Embryonic facial prominence (tissue), 1 donor: ENCODE data around the gene SOCS3.

Experiments
- DNase-seq: peaks from one replicate; pipeline ENCODE4 v3.0.0-alpha.2; 2016; ENCODE audit errors: extremely low spot score

The SOCS3 gene, protein sequence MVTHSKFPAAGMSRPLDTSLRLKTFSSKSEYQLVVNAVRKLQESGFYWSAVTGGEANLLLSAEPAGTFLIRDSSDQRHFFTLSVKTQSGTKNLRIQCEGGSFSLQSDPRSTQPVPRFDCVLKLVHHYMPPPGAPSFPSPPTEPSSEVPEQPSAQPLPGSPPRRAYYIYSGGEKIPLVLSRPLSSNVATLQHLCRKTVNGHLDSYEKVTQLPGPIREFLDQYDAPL

DNA sequence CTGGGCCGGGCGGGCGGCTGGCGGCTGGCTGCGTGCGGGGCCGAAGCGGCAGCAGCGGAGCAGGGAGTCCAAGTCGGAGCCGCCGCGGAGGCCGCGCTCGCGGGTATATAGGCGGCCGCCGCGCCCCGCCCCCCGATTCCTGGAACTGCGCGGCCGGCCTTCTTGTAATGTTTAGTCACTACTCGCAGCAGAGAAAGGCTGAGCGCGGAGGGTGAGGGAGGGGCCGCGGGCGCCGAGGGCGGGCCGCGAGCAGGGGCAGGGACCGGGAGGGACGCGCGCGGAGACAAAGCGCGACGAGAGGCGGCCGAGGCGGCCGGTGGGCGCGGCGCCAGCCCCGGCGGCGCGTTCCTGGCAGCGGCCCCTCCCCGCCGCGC lies at the start of gene SOCS3:
Gene SOCS3 (minus strand): TSS at position 81 of the 374 bp plus-strand sequence. CDS start 982 bp downstream, outside the sequence.
- DNase-seq = peak; percentile 91

- no peak for DNase-seq
Observed at GRCh38 chr17:78409191-78409928, 49.5 kb upstream of the SOCS3 start.

- DNase-seq = no peak
Observed at GRCh38 chr17:78408476-78409050, 48.7 kb upstream of the SOCS3 start.

- no peak for DNase-seq
Observed at GRCh38 chr17:78407387-78408000, 47.6 kb upstream of the SOCS3 start.

- no peak for DNase-seq
Observed at GRCh38 chr17:78406920-78407319, 47.0 kb upstream of the SOCS3 start.

- no peak for DNase-seq
Observed at GRCh38 chr17:78406396-78406795, 46.5 kb upstream of the SOCS3 start.

DNA sequence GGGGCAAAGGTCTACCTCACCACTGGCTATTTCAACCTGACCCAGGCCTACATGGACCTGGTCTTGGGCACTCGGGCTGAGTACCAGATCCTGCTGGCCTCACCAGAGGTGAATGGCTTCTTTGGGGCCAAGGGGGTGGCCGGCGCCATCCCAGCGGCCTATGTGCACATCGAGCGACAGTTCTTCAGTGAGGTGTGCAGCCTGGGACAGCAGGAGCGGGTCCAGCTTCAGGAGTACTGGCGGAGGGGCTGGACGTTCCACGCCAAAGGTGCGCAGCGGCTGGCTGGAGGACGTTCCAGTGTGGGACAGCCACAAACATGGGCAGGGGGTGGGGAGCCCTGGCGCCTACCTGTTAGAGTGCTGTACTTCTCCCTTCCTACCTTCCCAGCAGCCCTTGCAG lies 43.9 kb upstream of the SOCS3 start:
- no peak for DNase-seq

DNA sequence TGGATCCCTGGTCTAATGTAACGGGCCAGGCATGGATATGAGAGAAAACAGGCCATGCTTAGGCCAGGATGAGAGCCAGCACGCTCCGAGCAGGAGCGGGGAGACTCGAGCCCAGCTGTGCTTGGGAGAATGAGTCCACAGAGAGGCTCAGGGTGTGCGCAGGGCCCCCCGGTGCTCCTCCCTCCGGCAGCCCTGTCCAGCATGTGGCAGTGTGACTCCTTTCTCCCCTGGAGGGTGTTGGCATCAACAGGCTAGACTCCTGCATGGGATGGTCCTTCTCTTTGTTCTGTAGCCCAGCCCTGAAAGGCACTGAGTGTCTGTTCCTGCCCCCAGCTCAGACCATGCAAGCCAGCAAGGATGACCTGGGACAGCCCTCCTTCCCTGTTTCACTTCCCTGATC lies 42.0 kb upstream of the SOCS3 start:
- no peak for DNase-seq

GRCh38 chr17:78401246-78401645 lies 41.4 kb upstream of the SOCS3 start:
- DNase-seq = no peak

- no peak for DNase-seq
Observed at GRCh38 chr17:78400581-78401240, 40.8 kb upstream of the SOCS3 start.

DNA sequence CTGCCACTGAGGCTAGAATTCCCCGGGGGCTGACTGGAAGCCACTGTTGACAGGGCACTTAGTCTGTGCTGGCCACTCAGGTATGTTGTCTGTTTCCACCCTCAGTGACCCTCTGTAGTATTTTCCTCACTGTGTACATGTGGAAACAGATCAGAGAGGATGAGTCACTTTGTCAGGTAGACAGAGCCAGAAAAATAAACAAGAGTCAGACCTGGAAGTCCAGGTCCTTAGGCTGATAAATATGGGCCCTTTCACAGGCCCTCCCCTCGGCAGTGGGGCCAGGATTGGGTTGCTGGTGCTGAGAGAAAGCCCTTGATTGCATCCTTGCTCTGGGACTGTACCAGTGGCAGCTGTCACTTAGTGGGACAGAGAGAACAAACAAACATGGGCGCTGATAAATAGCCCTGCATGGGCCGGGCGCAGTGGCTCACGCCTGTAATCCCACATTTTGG lies 39.8 kb upstream of the SOCS3 start:
- no peak for DNase-seq

DNA sequence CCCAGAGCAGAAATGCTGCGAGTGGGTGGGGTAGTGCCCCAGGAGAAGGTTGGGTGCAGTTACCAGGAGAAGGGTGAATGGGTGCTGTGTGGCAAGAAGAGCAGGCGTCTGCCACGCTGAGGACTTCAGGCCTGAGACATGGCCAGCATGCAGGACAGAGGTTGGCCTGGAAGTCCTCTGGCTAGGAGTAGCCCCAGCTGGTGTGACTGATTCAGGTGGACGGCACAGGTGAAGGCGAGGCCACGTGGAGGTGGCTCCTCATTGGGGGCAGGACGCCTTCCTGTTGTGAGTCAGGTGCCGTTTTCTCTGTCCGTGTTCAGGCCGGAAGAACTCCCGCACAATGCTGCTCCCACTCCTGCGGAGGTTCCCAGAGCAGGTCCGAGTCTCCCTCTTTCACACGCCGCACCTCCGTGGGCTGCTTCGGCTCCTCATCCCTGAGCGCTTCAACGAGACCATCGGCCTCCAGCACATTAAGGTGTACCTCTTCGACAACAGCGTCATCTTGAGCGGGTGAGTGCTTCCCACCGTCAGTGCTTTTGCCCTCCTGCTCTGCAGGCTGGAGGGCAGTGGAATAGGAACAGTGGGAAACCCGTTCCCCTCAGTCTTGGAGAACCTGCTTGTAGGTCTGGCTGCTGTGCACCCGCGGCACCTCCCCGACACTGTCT lies 39.3 kb upstream of the SOCS3 start:
- no peak for DNase-seq

DNA sequence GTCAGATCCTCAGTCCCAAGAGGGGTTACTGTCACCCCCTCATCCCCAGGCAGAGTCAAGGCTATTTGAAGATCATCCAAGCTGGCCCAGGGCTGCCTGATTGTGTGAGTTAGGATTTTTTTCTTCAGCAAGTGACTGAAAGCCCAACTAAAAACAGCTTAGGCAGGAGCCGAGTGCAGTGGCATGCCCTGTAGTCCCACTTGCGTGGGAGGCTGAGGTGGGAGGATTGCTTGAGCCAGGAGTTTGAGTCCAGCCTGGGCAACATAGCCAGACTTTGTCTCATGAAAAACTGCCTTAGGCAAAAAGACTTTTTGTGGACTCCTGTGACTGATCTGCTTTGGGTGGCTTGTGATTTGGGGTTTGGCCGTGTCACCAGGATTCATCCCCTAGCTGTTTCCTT lies 38.5 kb upstream of the SOCS3 start:
- no peak for DNase-seq

DNA sequence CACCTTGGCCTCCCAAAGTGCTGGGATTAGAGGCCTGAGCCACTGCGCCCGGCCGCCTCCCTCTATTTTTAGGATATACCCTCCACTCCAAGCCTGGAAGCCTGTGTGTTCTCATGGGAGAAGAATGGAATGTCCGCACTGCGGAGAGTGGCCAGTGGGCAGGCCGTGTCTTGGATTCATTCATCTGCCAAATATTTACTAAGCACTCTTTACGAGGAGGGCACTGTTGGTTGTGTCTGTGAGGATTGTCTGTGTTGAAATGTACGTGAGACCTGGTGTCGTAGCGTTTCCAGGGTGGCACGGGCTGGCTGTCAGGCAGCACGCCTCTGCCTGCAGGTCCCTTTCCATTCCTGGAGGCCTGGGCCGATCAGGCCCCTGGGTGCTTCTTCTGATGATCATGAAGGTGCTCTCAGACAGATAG lies 37.8 kb upstream of the SOCS3 start:
- no peak for DNase-seq

DNA sequence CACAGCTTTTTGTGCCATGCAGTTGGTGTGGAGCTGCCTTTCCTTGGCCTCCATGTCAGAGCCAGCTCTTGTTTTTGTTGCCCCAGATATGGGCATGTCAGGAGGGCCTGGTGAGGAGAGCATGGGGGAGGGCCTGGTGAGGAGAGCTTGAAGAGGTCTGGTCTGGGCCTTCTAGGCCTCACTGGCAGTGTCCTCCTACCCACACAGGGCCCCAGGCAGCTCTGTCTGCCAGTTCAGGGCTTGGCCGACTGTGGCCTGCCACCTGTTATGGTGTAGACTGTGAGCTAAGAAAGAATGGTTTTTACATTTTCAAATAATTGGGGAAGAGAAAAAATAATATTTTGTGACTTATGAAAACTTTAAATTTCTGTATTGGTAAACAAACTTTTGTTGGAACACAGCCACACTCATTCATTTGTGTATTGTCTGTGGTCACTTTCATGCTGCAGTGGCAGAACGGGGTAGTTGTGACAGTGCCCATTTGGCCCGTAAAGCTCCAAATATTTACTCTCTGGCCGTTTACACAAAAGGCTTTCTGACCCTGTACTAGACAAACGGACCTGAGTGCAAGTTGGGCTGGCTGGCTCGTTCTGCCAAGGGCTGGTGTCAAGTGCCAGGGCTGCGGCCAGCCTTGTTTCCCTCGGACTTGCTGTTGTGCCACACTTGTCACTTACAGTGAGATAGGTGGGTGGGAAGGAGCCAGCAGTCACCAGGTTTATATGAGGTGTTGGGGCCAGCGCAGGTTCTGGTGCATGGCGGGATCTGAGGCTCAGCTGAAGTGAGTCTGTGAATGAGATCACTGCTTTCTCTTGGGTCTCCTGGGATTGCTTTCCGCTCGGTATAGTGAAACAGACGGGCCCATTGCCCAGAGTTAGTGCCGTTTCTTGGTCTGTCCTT lies 36.8 kb upstream of the SOCS3 start:
- DNase-seq = no peak

DNA sequence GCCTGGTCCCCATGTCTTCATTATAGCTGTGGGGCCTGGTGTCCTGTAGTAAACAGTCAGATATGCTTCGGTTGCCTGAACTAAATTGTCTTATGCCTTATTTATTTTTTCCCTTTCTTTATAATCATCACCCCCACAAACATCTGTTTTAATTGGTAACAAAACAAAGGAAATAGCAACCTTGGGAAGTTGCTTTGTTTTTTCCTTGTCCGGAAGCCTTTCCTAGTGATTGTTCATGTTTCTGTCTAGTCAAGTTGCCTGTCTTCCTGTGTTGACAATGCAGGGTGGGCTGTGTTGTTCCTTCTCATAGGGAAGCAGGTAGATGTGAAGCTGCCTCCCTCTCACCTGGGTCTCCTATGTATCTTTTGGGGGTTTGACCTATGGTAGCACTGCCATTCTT lies 35.3 kb upstream of the SOCS3 start:
- no peak for DNase-seq

- DNase-seq = no peak
Observed at GRCh38 chr17:78394209-78394608, 34.3 kb upstream of the SOCS3 start.

DNA sequence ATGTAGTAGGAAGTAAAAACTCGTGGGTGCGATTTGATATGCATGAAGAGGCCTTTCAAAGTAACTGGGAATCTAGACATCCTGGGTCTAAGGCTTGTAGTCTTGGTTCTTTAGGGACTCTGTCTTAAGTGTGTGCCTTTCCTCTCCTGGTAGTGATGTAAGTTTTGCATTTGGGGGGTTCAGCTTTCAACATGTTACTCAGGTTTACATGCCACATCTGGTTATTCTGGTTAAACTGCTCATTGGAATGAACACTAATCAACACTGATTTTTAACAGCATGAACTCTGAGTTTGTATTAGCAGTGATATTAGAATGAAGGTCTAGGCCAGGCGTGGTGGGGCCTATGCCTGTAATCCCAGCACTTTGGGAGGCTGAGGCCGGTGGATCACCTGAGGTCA lies 33.7 kb upstream of the SOCS3 start:
- DNase-seq = no peak

GRCh38 chr17:78392295-78392694 lies 32.4 kb upstream of the SOCS3 start:
- DNase-seq = no peak

DNA sequence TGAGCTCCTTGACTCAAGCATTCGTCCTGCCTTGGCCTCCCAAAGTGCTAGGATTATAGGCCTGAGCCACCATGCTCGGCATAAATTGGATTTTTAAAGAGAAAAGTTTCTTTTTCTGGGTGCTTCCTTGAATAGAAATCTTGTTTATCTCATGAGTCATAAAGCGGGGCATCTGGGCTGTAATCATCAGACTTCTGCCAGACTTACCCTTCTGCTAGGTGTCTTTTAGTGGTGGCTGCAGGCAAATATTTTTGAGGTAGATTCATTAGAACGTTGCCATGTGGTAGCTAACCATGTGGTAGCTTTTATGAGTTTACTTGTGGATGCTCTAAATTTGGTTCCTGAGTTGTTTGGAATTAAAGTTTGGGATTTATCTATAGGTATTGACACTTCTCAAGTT lies 32.0 kb upstream of the SOCS3 start:
- no peak for DNase-seq

DNA sequence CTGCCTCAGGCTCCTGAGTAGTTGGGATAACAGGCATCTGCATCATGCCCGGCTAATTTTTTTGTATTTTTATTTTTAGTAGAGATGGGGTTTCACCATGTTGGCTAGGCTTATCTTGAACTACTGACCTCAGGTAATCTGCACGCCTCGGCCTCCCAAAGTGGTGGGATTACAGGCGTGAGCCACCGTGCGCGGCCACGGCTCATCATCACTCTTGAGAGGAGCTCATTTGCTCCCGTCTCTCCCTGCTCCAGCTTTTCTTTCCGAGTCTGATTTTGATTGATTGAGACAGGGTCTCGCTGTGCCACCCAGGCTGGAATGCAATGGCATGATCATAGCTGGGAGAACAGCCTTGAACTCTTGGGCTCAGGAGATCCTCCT lies 31.2 kb upstream of the SOCS3 start:
- DNase-seq = no peak
